ENCODE measurements around the gene SIVA1. TPM values are rescaled to one million over a fixed set of nuclear protein-coding genes. Genes with fewer than 3 reads are reported as not detected.

The SIVA1 gene
- total RNA-seq, 2 donors from 2014 or later: 82.5 to 87.3 TPM

- Histone ChIP-seq H3K9ac (ENCODE audit: extremely low read depth, low read length, poor library complexity, severe bottlenecking) (no peak overlapping the region), H3K36me3 (ENCODE audit: control insufficient read depth, insufficient read depth, low read length) (peaks cover 3% of the 10 kb centered on the region), H3K27ac (ENCODE audit: low read depth, low read length) (no peak overlapping the region), H3K4me3 (ENCODE audit: low read length) (no peak overlapping the region), H3K9me3 (ENCODE audit: control insufficient read depth, low read length) (no peaks in the 10 kb centered on the region), H3K27me3 (ENCODE audit: control insufficient read depth, insufficient read depth, low read length, poor library complexity, severe bottlenecking) (no peaks in the 10 kb centered on the region), H3K4me1 (ENCODE audit: control insufficient read depth, insufficient read depth, low read length) (no peaks in the 10 kb centered on the region)
- Mint-ChIP-seq H3K9me3 (no peaks in the 10 kb centered on the region), H3K27me3 (ENCODE audit: insufficient read depth) (no peaks in the 10 kb centered on the region), H3K27ac (no peak overlapping the region), H3K4me3 (no peak overlapping the region), H3K36me3 (ENCODE audit: low read depth) (peaks cover 23% of the 10 kb centered on the region), H3K4me1 (peaks cover 2% of the 10 kb centered on the region)
- 90 to 94% methylated on average over 25 to 40 of the region's 40 CpGs for WGBS, 2 experiments (ENCODE audit: insufficient coverage in 1 of 2, insufficient read length in 1 of 2)
- no peak for TF ChIP-seq CTCF (conservative IDR thresholded peaks at IDR 0.05)
- no peak for DNase-seq
These were observed 39.8 kb upstream of the SIVA1 start for GRCh38 chr14:104712881-104713734.

GRCh38 chr14:104714066-104714465 lies 38.9 kb upstream of the SIVA1 start:
- H3K27me3 Mint-ChIP-seq (ENCODE audit: insufficient read depth): no peaks in the 10 kb centered on the region
- H3K4me1 Mint-ChIP-seq: peaks cover 2% of the 10 kb centered on the region
- no peaks in the 10 kb centered on the region for H3K27me3 ChIP-seq (ENCODE audit: control insufficient read depth, insufficient read depth, low read length, poor library complexity, severe bottlenecking)
- peaks cover 3% of the 10 kb centered on the region for H3K36me3 ChIP-seq (ENCODE audit: control insufficient read depth, insufficient read depth, low read length)
- H3K4me3 ChIP-seq (ENCODE audit: low read length): no peak overlapping the region
- H3K9me3 ChIP-seq (ENCODE audit: control insufficient read depth, low read length): no peaks in the 10 kb centered on the region
- peaks cover 23% of the 10 kb centered on the region for H3K36me3 Mint-ChIP-seq (ENCODE audit: low read depth)
- H3K27ac Mint-ChIP-seq: no peak overlapping the region
- WGBS, 2 experiments (ENCODE audit: insufficient coverage in 1 of 2, insufficient read length in 1 of 2): 97% methylated on average over 12 to 16 of the region's 16 CpGs
- no peak overlapping the region for H3K27ac ChIP-seq (ENCODE audit: low read depth, low read length)
- no peak overlapping the region for H3K9ac ChIP-seq (ENCODE audit: extremely low read depth, low read length, poor library complexity, severe bottlenecking)
- TF ChIP-seq CTCF (conservative IDR thresholded peaks at IDR 0.05): no peak
- H3K4me1 ChIP-seq (ENCODE audit: control insufficient read depth, insufficient read depth, low read length): no peaks in the 10 kb centered on the region
- H3K9me3 Mint-ChIP-seq: no peaks in the 10 kb centered on the region
- no peak for DNase-seq
- no peak overlapping the region for H3K4me3 Mint-ChIP-seq

GRCh38 chr14:104714681-104715080 lies 38.3 kb upstream of the SIVA1 start:
- H3K9me3 Mint-ChIP-seq: no peaks in the 10 kb centered on the region
- no peaks in the 10 kb centered on the region for H3K27me3 Mint-ChIP-seq (ENCODE audit: insufficient read depth)
- no peak overlapping the region for H3K27ac ChIP-seq (ENCODE audit: low read depth, low read length)
- no peak overlapping the region for H3K27ac Mint-ChIP-seq
- H3K9ac ChIP-seq (ENCODE audit: extremely low read depth, low read length, poor library complexity, severe bottlenecking): no peak overlapping the region
- peaks cover 3% of the 10 kb centered on the region for H3K36me3 ChIP-seq (ENCODE audit: control insufficient read depth, insufficient read depth, low read length)
- no peak overlapping the region for H3K4me3 ChIP-seq (ENCODE audit: low read length)
- H3K4me3 Mint-ChIP-seq: no peak overlapping the region
- H3K4me1 ChIP-seq (ENCODE audit: control insufficient read depth, insufficient read depth, low read length): no peaks in the 10 kb centered on the region
- H3K27me3 ChIP-seq (ENCODE audit: control insufficient read depth, insufficient read depth, low read length, poor library complexity, severe bottlenecking): no peaks in the 10 kb centered on the region
- 94 to 95% methylated on average over 23 to 31 of the region's 31 CpGs for WGBS, 2 experiments (ENCODE audit: insufficient coverage in 1 of 2, insufficient read length in 1 of 2)
- TF ChIP-seq CTCF (conservative IDR thresholded peaks at IDR 0.05): no peak
- no peaks in the 10 kb centered on the region for H3K9me3 ChIP-seq (ENCODE audit: control insufficient read depth, low read length)
- H3K4me1 Mint-ChIP-seq: peaks cover 2% of the 10 kb centered on the region
- DNase-seq: no peak
- peaks cover 26% of the 10 kb centered on the region for H3K36me3 Mint-ChIP-seq (ENCODE audit: low read depth)

Measured in endodermal cell (in vitro differentiated cells).